Prostate gland (tissue), 2 donors: Measurements from ENCODE around the gene PPP1R2B. TPM values are rescaled to one million over a fixed set of nuclear protein-coding genes. Genes with fewer than 3 reads are reported as not detected.

Source experiments
- DNase-seq: peaks from one replicate; pipeline ENCODE4 v3.0.0-alpha.2; 2019; ENCODE audit warnings: low spot score
- H3K27ac ChIP-seq, 2 donors: fragments of 200-600 bp; sonication (generic); 2 replicates each; pipeline ENCODE4 v1.5.1; 2017 to 2019
- H3K27me3 ChIP-seq: fragments of 200-600 bp; sonication (generic); replicated peaks from 2 replicates; pipeline ENCODE4 v1.5.1; 2019; ENCODE audit not compliant: insufficient read depth
- H3K36me3 ChIP-seq, 2 donors: fragments of 200-600 bp; sonication (generic); 1 replicate in 1 of 2; 2 replicates in 1 of 2; pipeline versions ENCODE4 v1.5.1 to v1.8.1; 2017 to 2019
- H3K4me1 ChIP-seq: fragments of 200-600 bp; sonication (generic); replicated peaks from 2 replicates; pipeline ENCODE4 v1.5.1; 2019
- H3K4me3 ChIP-seq, 2 donors: fragments of 200-600 bp; sonication (generic); 2 replicates each; pipeline ENCODE4 v1.5.1; 2017 to 2019
- H3K9me3 ChIP-seq: fragments of 200-600 bp; sonication (generic); 2 replicates; pipeline ENCODE4 v1.5.1; 2017
- CTCF ChIP-seq, 4 experiments: fragments of 200-600 bp in 2 of 4; fragments of 450-650 bp in 2 of 4; sonication (generic) in 2 of 4; IDR thresholded peaks; 1 replicate in 3 of 4; 2 replicates in 1 of 4; pipeline ENCODE4 v1.5.1; 2016 to 2019; ENCODE audit warnings: antibody characterized with exemption in 4 of 4, mild to moderate bottlenecking in 2 of 4, moderate library complexity in 2 of 4
- POLR2A ChIP-seq: fragments of 450-650 bp; IDR thresholded peaks from one replicate; pipeline ENCODE4 v1.6.1; 2016; ENCODE audit warnings: antibody characterized with exemption, mild to moderate bottlenecking
- POLR2AphosphoS5 ChIP-seq: sonication (generic); formaldehyde crosslinking; IDR thresholded peaks from one replicate; pipeline ENCODE4 v1.6.1; 2017; ENCODE audit warnings: antibody characterized with exemption
- WGBS: methylation state at CpG from one replicate; pipeline ENCODE4 v1.1.5; 2018; 5-methylcytosine and 5-hydroxymethylcytosine counted together
- intact Hi-C: fragments of 100-400 bp; cut with DNase I; formaldehyde crosslinking; loops from one replicate; pipeline ENCODE4 v1.14.2; 2022
- total RNA-seq, 2 donors: library from RNA; depleted of rRNA; stranded (reverse); fragments of >200 nt; gene quantifications; one replicate each; pipeline ENCODE4 v1.1.0, GENCODE V29; 2016

PPP1R2B gene
- total RNA-seq, 2 donors from 2014 or later, result 1.4 TPM; not detected in 1

- no peaks in the 10 kb centered on the region for H3K36me3 ChIP-seq
- H3K27me3 ChIP-seq, result no peaks in the 10 kb centered on the region
- H3K4me3 ChIP-seq, result no peak overlapping the region
- H3K9me3 ChIP-seq, result no peaks in the 10 kb centered on the region
- intact Hi-C loops, result loop anchor here (2.0 kb wide), 1 partner anchor 873 kb away; no protein-coding TSS in a partner anchor
- TF ChIP-seq POLR2A, result no peak
- peak in 2 of 4 experiments; percentile 27 to 33 for TF ChIP-seq CTCF (IDR thresholded peaks at IDR 0.05)
- TF ChIP-seq POLR2AphosphoS5, result no peak
- H3K27ac ChIP-seq, result no peak overlapping the region
- 73% methylated on average over 6 of the region's 6 CpGs for WGBS
- no peaks in the 10 kb centered on the region for H3K4me1 ChIP-seq
- no peak for DNase-seq
Measured at GRCh38 chr5:156815988-156816599, 34.0 kb upstream of the PPP1R2B start.

- Histone ChIP-seq H3K27ac (no peak overlapping the region), H3K4me3 (no peak overlapping the region), H3K9me3 (no peaks in the 10 kb centered on the region), H3K36me3 (no peaks in the 10 kb centered on the region), H3K4me1 (no peaks in the 10 kb centered on the region), H3K27me3 (no peaks in the 10 kb centered on the region)
- intact Hi-C loops, result no loop called here
- DNase-seq, result no peak
- 82% methylated on average over 3 of the region's 3 CpGs for WGBS
- no peak for TF ChIP-seq POLR2AphosphoS5
- TF ChIP-seq POLR2A, result no peak
- no peak for TF ChIP-seq CTCF (IDR thresholded peaks at IDR 0.05)
Measured at GRCh38 chr5:156819537-156819936, 30.6 kb upstream of the PPP1R2B start.

- intact Hi-C loops, result loop anchor here (10.0 kb wide), 2 partner anchors 1205 to 1685 kb away; no protein-coding TSS in a partner anchor
- WGBS, result 77% methylated on average over 7 of the region's 7 CpGs
- TF ChIP-seq POLR2AphosphoS5 (no peak), POLR2A (no peak), CTCF (IDR thresholded peaks at IDR 0.05) (no peak)
Measured at GRCh38 chr5:156819967-156820581, 30.0 kb upstream of the PPP1R2B start.

GRCh38 chr5:156824241-156824640 lies 25.9 kb upstream of the PPP1R2B start:
- Histone ChIP-seq H3K27me3 (no peaks in the 10 kb centered on the region), H3K27ac (no peak overlapping the region), H3K9me3 (no peaks in the 10 kb centered on the region), H3K36me3 (no peaks in the 10 kb centered on the region), H3K4me1 (no peaks in the 10 kb centered on the region), H3K4me3 (no peak overlapping the region)
- intact Hi-C loops, result loop anchor here (2.0 to 10.0 kb wide), 3 partner anchors 881 to 1689 kb away; no protein-coding TSS in a partner anchor
- no peak for TF ChIP-seq POLR2AphosphoS5
- TF ChIP-seq CTCF (IDR thresholded peaks at IDR 0.05), result no peak
- TF ChIP-seq POLR2A, result no peak
- 87% methylated on average over 4 of the region's 4 CpGs for WGBS
- no peak for DNase-seq

More at GRCh38 chr5:156819967-156820581, 30.0 kb upstream of the PPP1R2B start:
- H3K27me3 ChIP-seq, result no peaks in the 10 kb centered on the region
- no peaks in the 10 kb centered on the region for H3K4me1 ChIP-seq
- no peaks in the 10 kb centered on the region for H3K9me3 ChIP-seq
- no peak overlapping the region for H3K27ac ChIP-seq
- no peak overlapping the region for H3K4me3 ChIP-seq
- no peak for DNase-seq
- no peaks in the 10 kb centered on the region for H3K36me3 ChIP-seq

GRCh38 chr5:156824800-156825199 lies 25.3 kb upstream of the PPP1R2B start:
- intact Hi-C loops, result loop anchor here (2.0 to 10.0 kb wide), 3 partner anchors 882 to 1690 kb away; no protein-coding TSS in a partner anchor
- TF ChIP-seq POLR2A (no peak), CTCF (IDR thresholded peaks at IDR 0.05) (peak in 3 of 4 experiments; percentile 35 to 57 (median 43)), POLR2AphosphoS5 (peak; percentile 61)
- H3K4me1 ChIP-seq, result no peaks in the 10 kb centered on the region
- H3K36me3 ChIP-seq, result no peaks in the 10 kb centered on the region
- WGBS, result 10% methylated on average over 2 of the region's 2 CpGs
- H3K4me3 ChIP-seq, result no peak overlapping the region
- DNase-seq, result peak; percentile 30
- no peaks in the 10 kb centered on the region for H3K9me3 ChIP-seq
- no peak overlapping the region for H3K27ac ChIP-seq
- H3K27me3 ChIP-seq, result no peaks in the 10 kb centered on the region
